WTC11 (cell line): Measurements from ENCODE around the gene ATP5IF1.

ENCODE experiments used
- CREB1 ChIP-seq: sonication (generic); formaldehyde crosslinking; IDR thresholded peaks from 2 replicates; pipeline ENCODE4 v1.8.0; 2023; ENCODE audit warnings: mild to moderate bottlenecking, missing genetic modification reagents
- ESRRA ChIP-seq: sonication (generic); formaldehyde crosslinking; IDR thresholded peaks from 2 replicates; pipeline ENCODE4 v1.8.1; 2022; ENCODE audit warnings: mild to moderate bottlenecking, missing genetic modification reagents, borderline replicate concordance
- ETV6 ChIP-seq: sonication (generic); formaldehyde crosslinking; IDR thresholded peaks from 2 replicates; pipeline ENCODE4 v1.8.1; 2022; ENCODE audit warnings: mild to moderate bottlenecking, missing genetic modification reagents
- ZBTB21 ChIP-seq: sonication (generic); formaldehyde crosslinking; IDR thresholded peaks from 2 replicates; pipeline ENCODE4 v1.8.1; 2023; ENCODE audit warnings: mild to moderate bottlenecking, missing genetic modification reagents, borderline replicate concordance
- ZNF138 ChIP-seq: sonication (generic); formaldehyde crosslinking; conservative IDR thresholded peaks from 2 replicates; pipeline ENCODE4 v1.8.1; 2022; ENCODE audit warnings: mild to moderate bottlenecking, moderate library complexity, missing genetic modification reagents
- TF ChIP-seq, protein P1 (sequence below): fragments of 200-600 bp; IDR thresholded peaks from 2 replicates; pipeline ENCODE4 v1.8.0; 2022; ENCODE audit warnings: antibody characterized with exemption
- TF ChIP-seq, protein P2 (sequence below): sonication (generic); formaldehyde crosslinking; IDR thresholded peaks from 2 replicates; pipeline ENCODE4 v1.8.1; 2023; ENCODE audit warnings: mild to moderate bottlenecking, missing genetic modification reagents
- TF ChIP-seq, protein P3 (sequence below): fragments of 250-450 bp; sonication (Bioruptor Pico); IDR thresholded peaks from 2 replicates; pipeline ENCODE4 v1.9.0; 2021; ENCODE audit warnings: mild to moderate bottlenecking
- TF ChIP-seq, protein P4 (sequence below): sonication (generic); formaldehyde crosslinking; IDR thresholded peaks from 2 replicates; pipeline ENCODE4 v1.8.0; 2023; ENCODE audit warnings: missing genetic modification reagents
- TF ChIP-seq, protein P5 (sequence below): sonication (generic); formaldehyde crosslinking; IDR thresholded peaks from 2 replicates; pipeline ENCODE4 v1.8.1; 2022; ENCODE audit warnings: low read depth, mild to moderate bottlenecking, moderate library complexity, missing genetic modification reagents, borderline replicate concordance
- TF ChIP-seq, protein P6 (sequence below): sonication (generic); formaldehyde crosslinking; IDR thresholded peaks from 2 replicates; pipeline ENCODE4 v1.8.0; 2022; ENCODE audit warnings: mild to moderate bottlenecking, missing genetic modification reagents

DNA sequence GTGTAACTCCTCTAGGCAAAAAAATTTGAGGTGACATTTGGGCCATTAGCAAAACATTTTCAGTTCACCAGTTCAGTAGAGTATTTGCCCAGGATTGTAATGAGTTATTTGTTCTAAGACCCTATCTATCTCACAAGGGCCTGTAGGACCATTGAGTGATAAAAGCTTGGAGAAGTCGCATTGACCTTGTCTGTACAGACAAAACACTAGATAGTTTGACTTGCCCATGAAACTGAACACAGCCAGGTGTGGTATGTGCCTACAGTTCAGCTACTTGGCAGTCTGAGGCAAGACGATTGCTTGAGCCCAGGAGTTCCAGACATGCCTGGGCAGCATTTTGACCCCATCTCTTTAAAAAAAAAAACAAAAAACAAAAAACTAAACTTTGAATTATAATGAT is 3.1 kb downstream of the ATP5IF1 start:
- no peak for TF ChIP-seq ZNF138 (CRISPR knock-in tag)
- TF ChIP-seq, protein P1, sequence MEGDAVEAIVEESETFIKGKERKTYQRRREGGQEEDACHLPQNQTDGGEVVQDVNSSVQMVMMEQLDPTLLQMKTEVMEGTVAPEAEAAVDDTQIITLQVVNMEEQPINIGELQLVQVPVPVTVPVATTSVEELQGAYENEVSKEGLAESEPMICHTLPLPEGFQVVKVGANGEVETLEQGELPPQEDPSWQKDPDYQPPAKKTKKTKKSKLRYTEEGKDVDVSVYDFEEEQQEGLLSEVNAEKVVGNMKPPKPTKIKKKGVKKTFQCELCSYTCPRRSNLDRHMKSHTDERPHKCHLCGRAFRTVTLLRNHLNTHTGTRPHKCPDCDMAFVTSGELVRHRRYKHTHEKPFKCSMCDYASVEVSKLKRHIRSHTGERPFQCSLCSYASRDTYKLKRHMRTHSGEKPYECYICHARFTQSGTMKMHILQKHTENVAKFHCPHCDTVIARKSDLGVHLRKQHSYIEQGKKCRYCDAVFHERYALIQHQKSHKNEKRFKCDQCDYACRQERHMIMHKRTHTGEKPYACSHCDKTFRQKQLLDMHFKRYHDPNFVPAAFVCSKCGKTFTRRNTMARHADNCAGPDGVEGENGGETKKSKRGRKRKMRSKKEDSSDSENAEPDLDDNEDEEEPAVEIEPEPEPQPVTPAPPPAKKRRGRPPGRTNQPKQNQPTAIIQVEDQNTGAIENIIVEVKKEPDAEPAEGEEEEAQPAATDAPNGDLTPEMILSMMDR: no peak
- no peak for TF ChIP-seq CREB1
- TF ChIP-seq, protein P2, sequence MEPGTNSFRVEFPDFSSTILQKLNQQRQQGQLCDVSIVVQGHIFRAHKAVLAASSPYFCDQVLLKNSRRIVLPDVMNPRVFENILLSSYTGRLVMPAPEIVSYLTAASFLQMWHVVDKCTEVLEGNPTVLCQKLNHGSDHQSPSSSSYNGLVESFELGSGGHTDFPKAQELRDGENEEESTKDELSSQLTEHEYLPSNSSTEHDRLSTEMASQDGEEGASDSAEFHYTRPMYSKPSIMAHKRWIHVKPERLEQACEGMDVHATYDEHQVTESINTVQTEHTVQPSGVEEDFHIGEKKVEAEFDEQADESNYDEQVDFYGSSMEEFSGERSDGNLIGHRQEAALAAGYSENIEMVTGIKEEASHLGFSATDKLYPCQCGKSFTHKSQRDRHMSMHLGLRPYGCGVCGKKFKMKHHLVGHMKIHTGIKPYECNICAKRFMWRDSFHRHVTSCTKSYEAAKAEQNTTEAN: no peak
- TF ChIP-seq, protein P3, sequence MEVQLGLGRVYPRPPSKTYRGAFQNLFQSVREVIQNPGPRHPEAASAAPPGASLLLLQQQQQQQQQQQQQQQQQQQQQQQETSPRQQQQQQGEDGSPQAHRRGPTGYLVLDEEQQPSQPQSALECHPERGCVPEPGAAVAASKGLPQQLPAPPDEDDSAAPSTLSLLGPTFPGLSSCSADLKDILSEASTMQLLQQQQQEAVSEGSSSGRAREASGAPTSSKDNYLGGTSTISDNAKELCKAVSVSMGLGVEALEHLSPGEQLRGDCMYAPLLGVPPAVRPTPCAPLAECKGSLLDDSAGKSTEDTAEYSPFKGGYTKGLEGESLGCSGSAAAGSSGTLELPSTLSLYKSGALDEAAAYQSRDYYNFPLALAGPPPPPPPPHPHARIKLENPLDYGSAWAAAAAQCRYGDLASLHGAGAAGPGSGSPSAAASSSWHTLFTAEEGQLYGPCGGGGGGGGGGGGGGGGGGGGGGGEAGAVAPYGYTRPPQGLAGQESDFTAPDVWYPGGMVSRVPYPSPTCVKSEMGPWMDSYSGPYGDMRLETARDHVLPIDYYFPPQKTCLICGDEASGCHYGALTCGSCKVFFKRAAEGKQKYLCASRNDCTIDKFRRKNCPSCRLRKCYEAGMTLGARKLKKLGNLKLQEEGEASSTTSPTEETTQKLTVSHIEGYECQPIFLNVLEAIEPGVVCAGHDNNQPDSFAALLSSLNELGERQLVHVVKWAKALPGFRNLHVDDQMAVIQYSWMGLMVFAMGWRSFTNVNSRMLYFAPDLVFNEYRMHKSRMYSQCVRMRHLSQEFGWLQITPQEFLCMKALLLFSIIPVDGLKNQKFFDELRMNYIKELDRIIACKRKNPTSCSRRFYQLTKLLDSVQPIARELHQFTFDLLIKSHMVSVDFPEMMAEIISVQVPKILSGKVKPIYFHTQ (CRISPR knock-in tag): no peak
- TF ChIP-seq, protein P4, sequence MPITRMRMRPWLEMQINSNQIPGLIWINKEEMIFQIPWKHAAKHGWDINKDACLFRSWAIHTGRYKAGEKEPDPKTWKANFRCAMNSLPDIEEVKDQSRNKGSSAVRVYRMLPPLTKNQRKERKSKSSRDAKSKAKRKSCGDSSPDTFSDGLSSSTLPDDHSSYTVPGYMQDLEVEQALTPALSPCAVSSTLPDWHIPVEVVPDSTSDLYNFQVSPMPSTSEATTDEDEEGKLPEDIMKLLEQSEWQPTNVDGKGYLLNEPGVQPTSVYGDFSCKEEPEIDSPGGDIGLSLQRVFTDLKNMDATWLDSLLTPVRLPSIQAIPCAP: no peak
- no peak for TF ChIP-seq ETV6 (CRISPR knock-in tag)
- TF ChIP-seq, protein P5, sequence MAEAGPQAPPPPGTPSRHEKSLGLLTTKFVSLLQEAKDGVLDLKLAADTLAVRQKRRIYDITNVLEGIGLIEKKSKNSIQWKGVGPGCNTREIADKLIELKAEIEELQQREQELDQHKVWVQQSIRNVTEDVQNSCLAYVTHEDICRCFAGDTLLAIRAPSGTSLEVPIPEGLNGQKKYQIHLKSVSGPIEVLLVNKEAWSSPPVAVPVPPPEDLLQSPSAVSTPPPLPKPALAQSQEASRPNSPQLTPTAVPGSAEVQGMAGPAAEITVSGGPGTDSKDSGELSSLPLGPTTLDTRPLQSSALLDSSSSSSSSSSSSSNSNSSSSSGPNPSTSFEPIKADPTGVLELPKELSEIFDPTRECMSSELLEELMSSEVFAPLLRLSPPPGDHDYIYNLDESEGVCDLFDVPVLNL: no peak
- TF ChIP-seq, protein P6, sequence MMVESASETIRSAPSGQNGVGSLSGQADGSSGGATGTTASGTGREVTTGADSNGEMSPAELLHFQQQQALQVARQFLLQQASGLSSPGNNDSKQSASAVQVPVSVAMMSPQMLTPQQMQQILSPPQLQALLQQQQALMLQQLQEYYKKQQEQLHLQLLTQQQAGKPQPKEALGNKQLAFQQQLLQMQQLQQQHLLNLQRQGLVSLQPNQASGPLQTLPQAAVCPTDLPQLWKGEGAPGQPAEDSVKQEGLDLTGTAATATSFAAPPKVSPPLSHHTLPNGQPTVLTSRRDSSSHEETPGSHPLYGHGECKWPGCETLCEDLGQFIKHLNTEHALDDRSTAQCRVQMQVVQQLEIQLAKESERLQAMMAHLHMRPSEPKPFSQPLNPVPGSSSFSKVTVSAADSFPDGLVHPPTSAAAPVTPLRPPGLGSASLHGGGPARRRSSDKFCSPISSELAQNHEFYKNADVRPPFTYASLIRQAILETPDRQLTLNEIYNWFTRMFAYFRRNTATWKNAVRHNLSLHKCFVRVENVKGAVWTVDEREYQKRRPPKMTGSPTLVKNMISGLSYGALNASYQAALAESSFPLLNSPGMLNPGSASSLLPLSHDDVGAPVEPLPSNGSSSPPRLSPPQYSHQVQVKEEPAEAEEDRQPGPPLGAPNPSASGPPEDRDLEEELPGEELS (CRISPR knock-in tag): no peak
- TF ChIP-seq ESRRA (CRISPR knock-in tag): no peak
- no peak for TF ChIP-seq ZBTB21 (CRISPR knock-in tag)
